Measurements from ENCODE around the gene NRN1L.

GRCh38 chr16:67930191-67930590 lies 45.5 kb downstream of the NRN1L start:
- no peak for TF ChIP-seq CTCF (conservative IDR thresholded peaks at IDR 0.05 in 1 of 2, IDR thresholded peaks at IDR 0.05 in 1 of 2; ENCODE audit: low read depth in 1 of 2, low read length in 2 of 2)
- no peak for TF ChIP-seq EZH2 (IDR thresholded peaks at IDR 0.05; ENCODE audit: low read length, missing control alignments)
